ENCODE data around the gene GYPA. TPM values are rescaled to one million over a fixed set of nuclear protein-coding genes. Genes with fewer than 3 reads are reported as not detected.
A peak's percentile ranks its signal among the peaks of the same experiment; 100 is the strongest.
"Not testable (repeated sequence)": the region's sequence is repeated elsewhere in the genome, so short reads cannot be mapped to it uniquely, and the experiment has no call there.

The GYPA gene
- total RNA-seq, 2 donors from 2014 or later: not detected

- DNase-seq (ENCODE audit: low spot score): no peak
- TF ChIP-seq POLR2A (IDR thresholded peaks at IDR 0.05) (no peak), POLR2AphosphoS5 (IDR thresholded peaks at IDR 0.05) (no peak)
- no peaks in the 10 kb centered on the region for H3K9me3 ChIP-seq
- intact Hi-C loops (cut with DNase I): loop anchor here (5.0 to 10.0 kb wide), 2 partner anchors 891 to 1443 kb away; partner anchors contain the start of gene MMAA
- H3K27me3 ChIP-seq (replicated peaks; ENCODE audit: insufficient read depth): no peaks in the 10 kb centered on the region
- WGBS: 57% methylated on average over 2 of the region's 2 CpGs
- no peak overlapping the region for H3K4me3 ChIP-seq
- H3K4me1 ChIP-seq (replicated peaks): no peaks in the 10 kb centered on the region
- H3K27ac ChIP-seq: no peak overlapping the region
- no peaks in the 10 kb centered on the region for H3K36me3 ChIP-seq
These were observed 31.2 kb upstream of the GYPA start for GRCh38 chr4:144171697-144172096.

- TF ChIP-seq CTCF (IDR thresholded peaks at IDR 0.05): no peak
- TF ChIP-seq POLR2AphosphoS5 (IDR thresholded peaks at IDR 0.05): no peak
- TF ChIP-seq POLR2A (IDR thresholded peaks at IDR 0.05): no peak
- Histone ChIP-seq H3K36me3 (no peaks in the 10 kb centered on the region), H3K9me3 (no peaks in the 10 kb centered on the region), H3K27me3 (replicated peaks; ENCODE audit: insufficient read depth) (no peaks in the 10 kb centered on the region), H3K4me3 (no peak overlapping the region), H3K4me1 (replicated peaks) (no peaks in the 10 kb centered on the region), H3K27ac (no peak overlapping the region)
- 82% methylated on average over 3 of the region's 3 CpGs for WGBS
- intact Hi-C loops (cut with DNase I): no loop called here
- DNase-seq (ENCODE audit: low spot score): no peak
These were observed 28.7 kb upstream of the GYPA start for GRCh38 chr4:144169211-144169610.

GRCh38 chr4:144154044-144154443 lies 13.5 kb upstream of the GYPA start:
- WGBS: 90% methylated on average over 2 of the region's 2 CpGs

GRCh38 chr4:144142690-144143326 lies 2.3 kb upstream of the GYPA start:
- H3K36me3 ChIP-seq; H3K4me1 ChIP-seq (replicated peaks); H3K4me3 ChIP-seq; DNase-seq (ENCODE audit: low spot score); H3K9me3 ChIP-seq; intact Hi-C loops (cut with DNase I); H3K27me3 ChIP-seq (replicated peaks; ENCODE audit: insufficient read depth); H3K27ac ChIP-seq: not testable (repeated sequence)
- 45% methylated on average over 4 of the region's 4 CpGs for WGBS
- peak in 3 of 4 experiments; percentile 28 to 42 (median 38) for TF ChIP-seq CTCF (IDR thresholded peaks at IDR 0.05)

More at GRCh38 chr4:144154044-144154443, 13.5 kb upstream of the GYPA start:
- no peak overlapping the region for H3K4me3 ChIP-seq
- no peaks in the 10 kb centered on the region for H3K4me1 ChIP-seq (replicated peaks)
- TF ChIP-seq CTCF (IDR thresholded peaks at IDR 0.05) (no peak), POLR2A (IDR thresholded peaks at IDR 0.05) (no peak), POLR2AphosphoS5 (IDR thresholded peaks at IDR 0.05) (no peak)
- H3K9me3 ChIP-seq: no peaks in the 10 kb centered on the region
- DNase-seq (ENCODE audit: low spot score): no peak
- no peaks in the 10 kb centered on the region for H3K27me3 ChIP-seq (replicated peaks; ENCODE audit: insufficient read depth)
- no peak overlapping the region for H3K27ac ChIP-seq
- H3K36me3 ChIP-seq: no peaks in the 10 kb centered on the region
- intact Hi-C loops (cut with DNase I): no loop called here

GRCh38 chr4:144141493-144141892 lies 975 bp upstream of the GYPA start:
- H3K36me3 ChIP-seq: no peaks in the 10 kb centered on the region
- TF ChIP-seq POLR2AphosphoS5 (IDR thresholded peaks at IDR 0.05) (no peak), CTCF (IDR thresholded peaks at IDR 0.05) (no peak), POLR2A (IDR thresholded peaks at IDR 0.05) (no peak)
- no peaks in the 10 kb centered on the region for H3K9me3 ChIP-seq
- no peak for DNase-seq (ENCODE audit: low spot score)
- intact Hi-C loops (cut with DNase I): no loop called here
- H3K27ac ChIP-seq: no peak overlapping the region
- no peaks in the 10 kb centered on the region for H3K4me1 ChIP-seq (replicated peaks)
- no peak overlapping the region for H3K4me3 ChIP-seq
- H3K27me3 ChIP-seq (replicated peaks; ENCODE audit: insufficient read depth): no peaks in the 10 kb centered on the region
- 69% methylated on average over 2 of the region's 2 CpGs for WGBS

GRCh38 chr4:144139991-144140390 lies 527 bp downstream of the GYPA start:
- DNase-seq (ENCODE audit: low spot score); H3K9me3 ChIP-seq; intact Hi-C loops (cut with DNase I); H3K27me3 ChIP-seq (replicated peaks; ENCODE audit: insufficient read depth); H3K4me1 ChIP-seq (replicated peaks); H3K4me3 ChIP-seq; H3K36me3 ChIP-seq; H3K27ac ChIP-seq: not testable (repeated sequence)
- WGBS: 74% methylated on average over 4 of the region's 4 CpGs

- DNase-seq (ENCODE audit: low spot score); H3K4me3 ChIP-seq; H3K9me3 ChIP-seq; intact Hi-C loops (cut with DNase I); H3K27ac ChIP-seq; H3K36me3 ChIP-seq; H3K27me3 ChIP-seq (replicated peaks; ENCODE audit: insufficient read depth); H3K4me1 ChIP-seq (replicated peaks): not testable (repeated sequence)
- 80% methylated on average over 2 of the region's 2 CpGs for WGBS
These were observed 971 bp downstream of the GYPA start for GRCh38 chr4:144139547-144139946.

GRCh38 chr4:144138239-144138638 lies 2.3 kb downstream of the GYPA start:
- H3K4me1 ChIP-seq (replicated peaks); H3K4me3 ChIP-seq; H3K36me3 ChIP-seq; H3K27ac ChIP-seq; intact Hi-C loops (cut with DNase I); H3K9me3 ChIP-seq; H3K27me3 ChIP-seq (replicated peaks; ENCODE audit: insufficient read depth); DNase-seq (ENCODE audit: low spot score): not testable (repeated sequence)
- WGBS: 90% methylated on average over 4 of the region's 4 CpGs
